H1 (cell line): ENCODE measurements around the gene KCTD8. TPM values are rescaled to one million over a fixed set of nuclear protein-coding genes. Genes with fewer than 3 reads are reported as not detected.
A peak's percentile ranks its signal among the peaks of the same experiment; 100 is the strongest.

Experiments used
- ATF3 ChIP-seq: IDR thresholded peaks from 2 replicates; pipeline ENCODE4 v1.6.1; 2011; ENCODE audit warnings: low read depth, mild to moderate bottlenecking, low read length; ENCODE audit not compliant: insufficient read depth
- BACH1 ChIP-seq: IDR thresholded peaks from 2 replicates; pipeline ENCODE4 v1.6.1; 2012; ENCODE audit warnings: low read length, improper control_type of control experiment
- CEBPB ChIP-seq: IDR thresholded peaks from 2 replicates; pipeline ENCODE4 v1.6.1; 2012; ENCODE audit warnings: low read depth, low read length
- CHD1 ChIP-seq: IDR thresholded peaks from 2 replicates; pipeline ENCODE4 v1.6.1; 2012; ENCODE audit warnings: low read depth, low read length, improper control_type of control experiment
- CHD2 ChIP-seq: IDR thresholded peaks from 2 replicates; pipeline ENCODE4 v1.6.1; 2012; ENCODE audit warnings: low read length, improper control_type of control experiment
- E2F6 ChIP-seq: IDR thresholded peaks from 2 replicates; pipeline ENCODE4 v1.6.1; 2012; ENCODE audit warnings: inconsistent platforms
- EZH2 ChIP-seq: fragments of 200-600 bp; sonication (generic); IDR thresholded peaks from 2 replicates; pipeline ENCODE4 v1.7.1; 2012; ENCODE audit warnings: low read depth, mild to moderate bottlenecking, moderate library complexity, low read length, inconsistent platforms; ENCODE audit not compliant: severe bottlenecking
- GTF2F1 ChIP-seq: IDR thresholded peaks from 2 replicates; pipeline ENCODE4 v1.6.1; 2012; ENCODE audit warnings: low read depth, low read length, improper control_type of control experiment, borderline replicate concordance
- HDAC6 ChIP-seq: IDR thresholded peaks from one replicate; pipeline ENCODE4 v1.7.1; 2012; ENCODE audit warnings: low read depth, mild to moderate bottlenecking, inconsistent platforms, low read length, moderate library complexity
- KDM1A ChIP-seq: fragments of 200-600, 300-600 bp; sonication (generic); IDR thresholded peaks from 2 replicates; pipeline ENCODE4 v1.7.1; 2016; ENCODE audit warnings: mild to moderate bottlenecking, low read length, borderline replicate concordance
- KDM4A ChIP-seq: IDR thresholded peaks from one replicate; pipeline ENCODE4 v1.7.1; 2012; ENCODE audit warnings: low read depth, mild to moderate bottlenecking, moderate library complexity, low read length, inconsistent platforms; ENCODE audit not compliant: severe bottlenecking
- NANOG ChIP-seq: IDR thresholded peaks from 2 replicates; pipeline ENCODE4 v1.6.1; 2011; ENCODE audit warnings: low read length, low read depth, mild to moderate bottlenecking, inconsistent platforms; ENCODE audit not compliant: insufficient read depth, poor library complexity, severe bottlenecking
- PHF8 ChIP-seq: fragments of 200-600 bp; sonication (generic); conservative IDR thresholded peaks from 2 replicates; pipeline ENCODE4 v1.7.1; 2012; ENCODE audit warnings: low read depth, mild to moderate bottlenecking, inconsistent platforms, low read length, moderate library complexity
- RAD21 ChIP-seq, 2 experiments: IDR thresholded peaks in 1 of 2; conservative IDR thresholded peaks in 1 of 2; 2 replicates each; pipeline ENCODE4 v1.6.1; 2011; ENCODE audit warnings: low read depth in 2 of 2, low read length in 2 of 2, improper control_type of control experiment in 1 of 2, inconsistent platforms in 1 of 2, mild to moderate bottlenecking in 1 of 2, moderate library complexity in 1 of 2
- SIRT6 ChIP-seq: IDR thresholded peaks from one replicate; pipeline ENCODE4 v1.7.1; 2012; ENCODE audit warnings: low read length, inconsistent platforms
- SP1 ChIP-seq: IDR thresholded peaks from 2 replicates; pipeline ENCODE4 v1.6.1; 2011; ENCODE audit warnings: low read depth, low read length
- SP2 ChIP-seq: IDR thresholded peaks from 2 replicates; pipeline ENCODE4 v1.6.1; 2012; ENCODE audit warnings: mild to moderate bottlenecking, low read length, inconsistent platforms
- TAF1 ChIP-seq: IDR thresholded peaks from 2 replicates; pipeline ENCODE4 v1.6.1; 2011; ENCODE audit warnings: mild to moderate bottlenecking, low read depth, low read length
- TBP ChIP-seq: IDR thresholded peaks from 2 replicates; pipeline ENCODE4 v1.6.1; 2011; ENCODE audit warnings: low read depth, low read length, improper control_type of control experiment
- TEAD4 ChIP-seq: IDR thresholded peaks from 2 replicates; pipeline ENCODE4 v1.6.1; 2012; ENCODE audit warnings: low read depth, low read length, inconsistent platforms, mixed read lengths
- USF2 ChIP-seq: IDR thresholded peaks from 2 replicates; pipeline ENCODE4 v1.6.1; 2011; ENCODE audit warnings: low read length, improper control_type of control experiment
- polyA plus RNA-seq, 7 experiments: library from polyadenylated mRNA; depleted of rRNA in 3 of 7; stranded (reverse) in 5 of 7; unstranded in 2 of 7; fragments of >200 nt in 5 of 7; fragments of 200-250 nt in 2 of 7; gene quantifications; 1 replicate in 5 of 7; 2 replicates in 1 of 7; 4 replicates in 1 of 7; pipeline versions ENCODE4 v1.2.1 to v1.2.3, GENCODE V29; 2011 to 2013; ENCODE audit warnings: missing spikeins in 2 of 7, mixed read lengths in 2 of 7
- total RNA-seq: library from RNA; stranded (reverse); fragmentation: NEBNext Ultra II Directional; extraction: Animal tissue kit (Norgen Biotek cat#: 25700); gene quantifications from 2 replicates; pipeline ENCODE4 v1.2.1, GENCODE V29; 2021

The KCTD8 gene
- total and polyA plus RNA-seq, 2 of the 8 experiments (the other 6 are each of a cell fraction or from before 2014, with no cell fraction given): 2.9 to 3.7 TPM

- TF ChIP-seq ATF3: no peak
- no peak for TF ChIP-seq GTF2F1
- no peak for TF ChIP-seq HDAC6
- no peak for TF ChIP-seq KDM1A
- TF ChIP-seq SIRT6: no peak
- peak; percentile 64; the same call in 1 of the 2 replicates for TF ChIP-seq TBP
- no peak for TF ChIP-seq CHD1
- peak; percentile 49; the same call in 1 of the 2 replicates for TF ChIP-seq PHF8
- no peak; the same call in 1 of the 2 replicates for TF ChIP-seq SP1
- TF ChIP-seq TEAD4: 0 out of 2 replicates have a peak, but pooled peaks have one; percentile 4
- TF ChIP-seq TAF1: peak; percentile 81
- TF ChIP-seq CHD2: no peak
- TF ChIP-seq EZH2: peak; percentile 1
- TF ChIP-seq E2F6: peak; percentile 80; the same call in 1 of the 2 replicates
- TF ChIP-seq NANOG: no peak
- peak; percentile 64 for TF ChIP-seq KDM4A
- no peak for TF ChIP-seq USF2
- no peak for TF ChIP-seq SP2
- no peak for TF ChIP-seq BACH1
- TF ChIP-seq CEBPB: no peak
- TF ChIP-seq RAD21 (IDR thresholded peaks at IDR 0.05 in 1 of 2, conservative IDR thresholded peaks at IDR 0.05 in 1 of 2; ENCODE audit: low read depth in 2 of 2, low read length in 2 of 2): peak; percentile 60 to 67
Measured at GRCh38 chr4:44448521-44449461, at the start of gene KCTD8 (continued).
